Neural progenitor cell (in vitro differentiated cells): ENCODE measurements around the gene URB1. TPM values are rescaled to one million over a fixed set of nuclear protein-coding genes. Genes with fewer than 3 reads are reported as not detected.

Experiments
- DNase-seq: peaks from one replicate; pipeline ENCODE4 v3.0.0-alpha.2; 2016; ENCODE audit warnings: low spot score
- H2AFZ ChIP-seq: fragments of 200-600 bp; sonication (generic); replicated peaks from 2 replicates; pipeline ENCODE4 v1.6.1; 2016; ENCODE audit warnings: antibody characterized with exemption
- H3F3A ChIP-seq: fragments of 200-600 bp; sonication (generic); 2 replicates; pipeline ENCODE4 v1.6.1; 2016; ENCODE audit warnings: antibody characterized with exemption, low read depth
- H3K27ac ChIP-seq: fragments of 200-600 bp; sonication (generic); 2 replicates; pipeline ENCODE4 v1.5.1; 2016; ENCODE audit warnings: mild to moderate bottlenecking
- H3K27me3 ChIP-seq: fragments of 200-600 bp; sonication (generic); 2 replicates; pipeline ENCODE4 v1.6.1; 2016; ENCODE audit warnings: mild to moderate bottlenecking, moderate library complexity
- H3K36me3 ChIP-seq: fragments of 200-600 bp; sonication (generic); 2 replicates; pipeline ENCODE4 v1.5.1; 2016
- H3K4me1 ChIP-seq: fragments of 200-600 bp; sonication (generic); 2 replicates; pipeline ENCODE4 v1.6.1; 2016; ENCODE audit warnings: mixed run types
- H3K4me2 ChIP-seq: fragments of 200-600 bp; sonication (generic); 2 replicates; pipeline ENCODE4 v1.6.1; 2016
- H3K4me3 ChIP-seq: fragments of 200-600 bp; sonication (generic); 2 replicates; pipeline ENCODE4 v1.5.1; 2016
- H3K79me2 ChIP-seq: fragments of 200-600 bp; sonication (generic); 2 replicates; pipeline ENCODE4 v1.6.1; 2016; ENCODE audit warnings: low read depth
- H3K9ac ChIP-seq: fragments of 200-600 bp; sonication (generic); 2 replicates; pipeline ENCODE4 v1.6.1; 2016
- H3K9me3 ChIP-seq: fragments of 200-600 bp; sonication (generic); 2 replicates; pipeline ENCODE4 v1.5.1; 2016; ENCODE audit warnings: low read depth
- H4K20me1 ChIP-seq: fragments of 200-600 bp; sonication (generic); 2 replicates; pipeline ENCODE4 v1.6.1; 2016; ENCODE audit warnings: low read depth
- H3K27ac Mint-ChIP-seq: 3 replicates; pipeline ENCODE4 v1.8.0; 2021; ENCODE audit warnings: mixed read lengths
- H3K27me3 Mint-ChIP-seq: 2 replicates; pipeline ENCODE4 v1.8.0; 2022; ENCODE audit warnings: low read depth, mild to moderate bottlenecking, inconsistent platforms, moderate library complexity, mixed read lengths; ENCODE audit not compliant: insufficient read depth
- H3K36me3 Mint-ChIP-seq: 3 replicates; pipeline ENCODE4 v1.8.0; 2021; ENCODE audit warnings: mixed read lengths
- H3K4me1 Mint-ChIP-seq: 3 replicates; pipeline ENCODE4 v1.8.0; 2021; ENCODE audit warnings: mixed read lengths
- H3K4me3 Mint-ChIP-seq: 3 replicates; pipeline ENCODE4 v1.8.0; 2021; ENCODE audit warnings: mild to moderate bottlenecking, moderate library complexity, mixed read lengths
- H3K9me3 Mint-ChIP-seq: 3 replicates; pipeline ENCODE4 v1.8.0; 2020; ENCODE audit warnings: mixed read lengths
- CTCF ChIP-seq: fragments of 200-600 bp; sonication (generic); IDR thresholded peaks from 2 replicates; pipeline ENCODE4 v1.5.1; 2017; ENCODE audit warnings: antibody characterized with exemption, mild to moderate bottlenecking
- EZH2 ChIP-seq: fragments of 200-600 bp; sonication (generic); IDR thresholded peaks from 2 replicates; pipeline ENCODE4 v1.6.1; 2017; ENCODE audit warnings: antibody characterized with exemption, mild to moderate bottlenecking, moderate library complexity
- EZH2phosphoT487 ChIP-seq: fragments of 200-600 bp; sonication (generic); IDR thresholded peaks from 2 replicates; pipeline ENCODE4 v1.6.1; 2017; ENCODE audit warnings: antibody characterized with exemption
- total RNA-seq: library from RNA; depleted of rRNA; stranded (reverse); fragments of >200 nt; gene quantifications from 2 replicates; pipeline ENCODE4 v1.2.3, GENCODE V29; 2015; ENCODE audit warnings: low replicate concordance

Gene URB1
- total RNA-seq, 1 donor from 2014 or later, result 7.7 TPM

DNA sequence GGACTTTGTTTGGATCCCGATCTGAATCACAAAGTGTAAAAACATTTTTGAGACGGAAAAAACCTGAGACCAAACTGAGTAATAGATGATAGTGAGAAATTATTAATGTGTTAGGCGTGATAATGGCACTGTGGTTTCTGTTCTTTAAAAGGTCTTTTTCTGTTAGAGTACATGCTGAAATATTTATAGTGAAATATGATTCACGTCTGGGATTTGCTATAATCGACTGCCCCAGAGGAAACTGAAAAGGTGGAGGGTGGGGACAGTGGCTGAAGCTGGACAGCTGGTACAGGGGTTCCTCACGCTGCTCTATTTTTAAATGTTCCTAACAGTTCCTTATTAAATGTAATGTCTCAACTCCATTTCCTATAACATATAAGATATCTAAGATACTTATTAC is 11.2 kb downstream of the URB1 start:
- Histone ChIP-seq H3K36me3 (no peaks in the 10 kb centered on the region), H3K9me3 (no peaks in the 10 kb centered on the region), H3K9ac (no peak overlapping the region), H3K79me2 (peaks cover 9% of the 10 kb centered on the region), H3K27ac (no peak overlapping the region), H3F3A (no peaks in the 10 kb centered on the region), H3K4me3 (no peak overlapping the region), H3K27me3 (no peaks in the 10 kb centered on the region), H2AFZ (no peak overlapping the region), H3K4me2 (no peak overlapping the region), H3K4me1 (no peaks in the 10 kb centered on the region), H4K20me1 (peaks cover 25% of the 10 kb centered on the region)
- H3K4me1 Mint-ChIP-seq, result no peaks in the 10 kb centered on the region
- TF ChIP-seq EZH2phosphoT487, result no peak
- no peak for TF ChIP-seq EZH2
- TF ChIP-seq CTCF, result no peak
- DNase-seq, result no peak
- no peak overlapping the region for H3K4me3 Mint-ChIP-seq
- H3K27me3 Mint-ChIP-seq, result peaks cover 2% of the 10 kb centered on the region
- H3K27ac Mint-ChIP-seq, result no peak overlapping the region
- H3K9me3 Mint-ChIP-seq, result no peaks in the 10 kb centered on the region
- H3K36me3 Mint-ChIP-seq, result peaks cover 26% of the 10 kb centered on the region

- peaks cover 21% of the 10 kb centered on the region for H4K20me1 ChIP-seq
- H2AFZ ChIP-seq, result no peak overlapping the region
- H3K27ac Mint-ChIP-seq, result no peak overlapping the region
- H3K9ac ChIP-seq, result no peak overlapping the region
- no peak overlapping the region for H3K4me3 ChIP-seq
- no peak overlapping the region for H3K4me2 ChIP-seq
- H3K4me1 Mint-ChIP-seq, result no peaks in the 10 kb centered on the region
- H3K27ac ChIP-seq, result no peak overlapping the region
- H3K4me3 Mint-ChIP-seq, result no peak overlapping the region
- no peaks in the 10 kb centered on the region for H3K9me3 ChIP-seq
- no peaks in the 10 kb centered on the region for H3K4me1 ChIP-seq
- no peaks in the 10 kb centered on the region for H3K27me3 ChIP-seq
- H3K79me2 ChIP-seq, result peaks cover 4% of the 10 kb centered on the region
- peaks cover 26% of the 10 kb centered on the region for H3K36me3 Mint-ChIP-seq
- H3K27me3 Mint-ChIP-seq, result peaks cover 2% of the 10 kb centered on the region
- DNase-seq, result no peak
- H3F3A ChIP-seq, result no peaks in the 10 kb centered on the region
- TF ChIP-seq EZH2, result no peak
- TF ChIP-seq EZH2phosphoT487, result no peak
- no peak for TF ChIP-seq CTCF
- H3K9me3 Mint-ChIP-seq, result no peaks in the 10 kb centered on the region
- H3K36me3 ChIP-seq, result no peaks in the 10 kb centered on the region
Measured at GRCh38 chr21:32380940-32381339, 11.9 kb downstream of the URB1 start.

GRCh38 chr21:32378956-32379355 is 13.9 kb downstream of the URB1 start:
- no peak for TF ChIP-seq CTCF
- TF ChIP-seq EZH2, result no peak
- TF ChIP-seq EZH2phosphoT487, result no peak
- no peak overlapping the region for H3K27ac ChIP-seq
- no peak for DNase-seq
- Mint-ChIP-seq H3K9me3 (no peaks in the 10 kb centered on the region), H3K4me1 (no peaks in the 10 kb centered on the region), H3K4me3 (no peak overlapping the region), H3K36me3 (peaks cover 21% of the 10 kb centered on the region), H3K27me3 (peaks cover 2% of the 10 kb centered on the region), H3K27ac (no peak overlapping the region)
- H3F3A ChIP-seq, result no peaks in the 10 kb centered on the region
- H2AFZ ChIP-seq, result no peak overlapping the region
- no peak overlapping the region for H3K9ac ChIP-seq
- no peaks in the 10 kb centered on the region for H3K79me2 ChIP-seq
- H3K36me3 ChIP-seq, result peaks cover 7% of the 10 kb centered on the region
- H3K4me2 ChIP-seq, result no peak overlapping the region
- peaks cover 15% of the 10 kb centered on the region for H4K20me1 ChIP-seq
- no peaks in the 10 kb centered on the region for H3K9me3 ChIP-seq
- no peaks in the 10 kb centered on the region for H3K4me1 ChIP-seq
- H3K4me3 ChIP-seq, result no peak overlapping the region
- no peaks in the 10 kb centered on the region for H3K27me3 ChIP-seq

DNA sequence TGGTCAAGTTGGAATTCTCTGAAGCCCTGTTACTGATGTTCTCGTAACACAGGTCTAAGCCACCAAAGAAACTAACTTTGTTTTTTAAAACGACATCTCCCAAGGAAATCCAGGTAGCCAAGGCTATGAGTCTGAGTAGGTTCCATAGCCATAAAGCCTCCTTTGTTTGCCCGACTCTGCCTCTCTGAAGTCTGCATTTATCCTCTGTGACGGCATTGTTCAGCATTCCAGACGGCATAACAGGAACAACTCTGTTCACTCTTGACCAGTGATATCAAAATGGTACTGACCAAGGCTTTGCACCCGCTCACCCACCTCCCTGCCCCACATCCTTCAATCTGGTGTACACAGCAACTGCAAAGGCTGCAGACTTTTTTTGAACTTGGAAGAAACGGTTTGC is 14.8 kb downstream of the URB1 start:
- Histone ChIP-seq H3K9ac (no peak overlapping the region), H3K9me3 (no peaks in the 10 kb centered on the region), H3K4me3 (no peak overlapping the region), H3K27ac (no peak overlapping the region), H4K20me1 (peaks cover 6% of the 10 kb centered on the region), H3K27me3 (no peaks in the 10 kb centered on the region), H3K4me2 (no peak overlapping the region), H3K36me3 (peaks cover 7% of the 10 kb centered on the region), H2AFZ (no peak overlapping the region), H3K4me1 (no peaks in the 10 kb centered on the region), H3K79me2 (no peaks in the 10 kb centered on the region), H3F3A (no peaks in the 10 kb centered on the region)
- no peak for DNase-seq
- no peak overlapping the region for H3K4me3 Mint-ChIP-seq
- TF ChIP-seq EZH2phosphoT487 (no peak), EZH2 (no peak), CTCF (no peak)
- H3K27ac Mint-ChIP-seq, result no peak overlapping the region
- no peaks in the 10 kb centered on the region for H3K4me1 Mint-ChIP-seq
- H3K27me3 Mint-ChIP-seq, result peaks cover 2% of the 10 kb centered on the region
- no peaks in the 10 kb centered on the region for H3K9me3 Mint-ChIP-seq
- peaks cover 21% of the 10 kb centered on the region for H3K36me3 Mint-ChIP-seq
